ENCODE measurements around the gene VMP1. TPM values are rescaled to one million over a fixed set of nuclear protein-coding genes. Genes with fewer than 3 reads are reported as not detected.

VMP1 gene
- total RNA-seq, 1 experiment from 2014 or later = 83.1 TPM

DNA sequence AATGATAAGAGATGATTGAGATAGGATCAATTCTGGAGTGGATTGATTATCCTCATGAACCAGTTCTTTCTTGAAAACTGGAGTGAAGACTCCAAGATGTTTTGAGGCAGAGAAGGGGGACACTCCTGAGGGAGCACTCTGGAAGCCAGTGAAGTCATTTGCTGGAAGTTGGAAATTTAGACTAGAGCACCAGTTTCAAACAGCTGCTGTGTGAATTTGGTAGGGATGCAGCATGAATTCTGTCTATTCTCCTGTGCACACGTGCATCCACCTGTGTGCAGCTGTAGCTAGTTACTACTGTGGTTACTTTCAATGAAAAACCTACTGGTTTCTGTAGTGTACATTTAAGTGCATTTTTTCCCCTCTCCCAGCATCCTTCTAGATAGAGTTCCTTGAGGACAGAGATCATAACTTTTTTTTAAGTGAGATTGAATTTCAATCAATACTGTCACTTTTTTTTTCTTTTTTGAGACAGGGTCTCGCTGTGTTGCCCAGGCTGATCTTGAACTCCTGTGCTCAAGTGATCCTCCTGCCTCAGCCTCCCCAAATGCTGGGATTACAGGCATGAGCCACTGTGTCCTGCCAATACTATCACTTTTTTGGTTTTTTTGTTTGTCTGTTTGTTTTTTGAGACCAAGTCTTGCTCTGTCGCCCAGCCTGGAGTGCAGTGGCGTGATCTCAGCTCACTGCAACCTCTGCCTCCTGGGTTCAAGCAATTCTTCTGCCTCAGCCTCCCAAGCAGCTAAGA is 119.4 kb downstream of the VMP1 start:
- H3K27me3 Mint-ChIP-seq (ENCODE audit: low read depth) = no peaks in the 10 kb centered on the region
- Histone ChIP-seq H2BK120ac (ENCODE audit: low read depth, low read length, poor library complexity, severe bottlenecking) (no peak overlapping the region), H3K23me2 (ENCODE audit: insufficient read length, low read depth, low read length, poor library complexity, severe bottlenecking) (no peaks in the 10 kb centered on the region), H4K20me1 (ENCODE audit: control insufficient read depth, insufficient read depth, insufficient read length) (no peaks in the 10 kb centered on the region), H3K4ac (ENCODE audit: low read depth, low read length) (no peak overlapping the region), H2BK20ac (ENCODE audit: low read depth, low read length, poor library complexity, severe bottlenecking) (no peak overlapping the region), H2AFZ (ENCODE audit: low read length) (no peak overlapping the region), H3K56ac (ENCODE audit: insufficient read length, low read depth, low read length) (no peak overlapping the region), H4K8ac (replicated peaks; ENCODE audit: insufficient read length, low read depth, low read length) (no peak overlapping the region), H3K18ac (ENCODE audit: insufficient read length, low read depth, low read length) (no peak overlapping the region), H3T11ph (ENCODE audit: low read length) (no peak overlapping the region), H4K91ac (ENCODE audit: insufficient read length, low read depth, low read length) (no peak overlapping the region), H3K14ac (ENCODE audit: insufficient read depth, low read length) (no peak overlapping the region), H3K4me1 (ENCODE audit: insufficient read depth, low read length) (peaks cover 12% of the 10 kb centered on the region), H3K23ac (ENCODE audit: insufficient read length, low read depth, low read length) (no peak overlapping the region), H2BK15ac (ENCODE audit: low read depth, low read length) (no peak overlapping the region), H3K79me1 (ENCODE audit: insufficient read depth, low read depth, low read length, poor library complexity, severe bottlenecking) (no peaks in the 10 kb centered on the region), H3K9ac (ENCODE audit: extremely low read depth, insufficient read length, low read length) (no peak overlapping the region), H2BK12ac (ENCODE audit: insufficient read length, low read depth, low read length) (no peak overlapping the region), H3K4me2 (ENCODE audit: insufficient read depth, insufficient read length, low read length) (no peak overlapping the region), H4K5ac (ENCODE audit: insufficient read length, low read depth, low read length) (no peak overlapping the region), H2BK5ac (ENCODE audit: insufficient read length, low read length) (no peak overlapping the region), H2AK5ac (ENCODE audit: insufficient read length, low read length) (no peak overlapping the region), H3K27me3 (ENCODE audit: insufficient read depth, low read length) (no peaks in the 10 kb centered on the region), H3K9me3 (ENCODE audit: control insufficient read depth, low read depth, low read length) (no peaks in the 10 kb centered on the region), H3K79me2 (ENCODE audit: insufficient read depth, low read length) (no peaks in the 10 kb centered on the region), H3K27ac (ENCODE audit: insufficient read length, low read depth, low read length) (no peak overlapping the region)
- peaks cover 0 to 7% (median 2%) of the 10 kb centered on the region in 3 experiments; a peak in 2 of 7 replicates for H3K36me3 Mint-ChIP-seq (ENCODE audit: insufficient read depth in 1 of 3, low read depth in 3 of 3)
- no peak for DNase-seq
- H3K4me1 Mint-ChIP-seq = peaks cover 35% of the 10 kb centered on the region in 2 experiments
- H3K9me3 Mint-ChIP-seq = no peaks in the 10 kb centered on the region
- no CpG with 5 or more reads among the region's 4 CpGs for WGBS (ENCODE audit: extremely low coverage, insufficient read length, low lambda C conversion rate)
- H3K27ac Mint-ChIP-seq = peak overlapping the region in 1 of 3 experiments; percentile 40; a peak in 2 of 7 replicates
- no peak overlapping the region for H3K4me3 Mint-ChIP-seq
- TF ChIP-seq, protein P1, sequence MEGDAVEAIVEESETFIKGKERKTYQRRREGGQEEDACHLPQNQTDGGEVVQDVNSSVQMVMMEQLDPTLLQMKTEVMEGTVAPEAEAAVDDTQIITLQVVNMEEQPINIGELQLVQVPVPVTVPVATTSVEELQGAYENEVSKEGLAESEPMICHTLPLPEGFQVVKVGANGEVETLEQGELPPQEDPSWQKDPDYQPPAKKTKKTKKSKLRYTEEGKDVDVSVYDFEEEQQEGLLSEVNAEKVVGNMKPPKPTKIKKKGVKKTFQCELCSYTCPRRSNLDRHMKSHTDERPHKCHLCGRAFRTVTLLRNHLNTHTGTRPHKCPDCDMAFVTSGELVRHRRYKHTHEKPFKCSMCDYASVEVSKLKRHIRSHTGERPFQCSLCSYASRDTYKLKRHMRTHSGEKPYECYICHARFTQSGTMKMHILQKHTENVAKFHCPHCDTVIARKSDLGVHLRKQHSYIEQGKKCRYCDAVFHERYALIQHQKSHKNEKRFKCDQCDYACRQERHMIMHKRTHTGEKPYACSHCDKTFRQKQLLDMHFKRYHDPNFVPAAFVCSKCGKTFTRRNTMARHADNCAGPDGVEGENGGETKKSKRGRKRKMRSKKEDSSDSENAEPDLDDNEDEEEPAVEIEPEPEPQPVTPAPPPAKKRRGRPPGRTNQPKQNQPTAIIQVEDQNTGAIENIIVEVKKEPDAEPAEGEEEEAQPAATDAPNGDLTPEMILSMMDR (conservative IDR thresholded peaks at IDR 0.05) = no peak

All from H9 (cell line).